ENCODE results near the gene TSFM.

GRCh38 chr12:57744777-57745484 lies 37.7 kb upstream of the TSFM start, which contains the start of gene TSPAN31:
- TF ChIP-seq CTCF (conservative IDR thresholded peaks at IDR 0.05; ENCODE audit: low read depth, low read length), result no peak
- TF ChIP-seq EZH2 (IDR thresholded peaks at IDR 0.05; ENCODE audit: borderline replicate concordance, low read depth, low read length, poor library complexity, severe bottlenecking), result no peak

Measured in A673 (cell line).